HepG2 (cell line): Measurements from ENCODE around the gene WDFY1.

ENCODE experiments used
- CCDC6 ChIP-seq: sonication (generic); formaldehyde crosslinking; IDR thresholded peaks from 2 replicates; pipeline ENCODE4 v1.8.1; 2022; ENCODE audit warnings: mild to moderate bottlenecking, missing genetic modification reagents, moderate library complexity
- EP300 ChIP-seq, 3 experiments: sonication (generic) in 1 of 3; formaldehyde crosslinking in 1 of 3; IDR thresholded peaks; 2 replicates each; pipeline versions ENCODE4 v1.5.1 to v1.6.1; 2011 to 2020; ENCODE audit warnings: low read depth in 2 of 3, low read length in 2 of 3, borderline replicate concordance in 1 of 3, improper control_type of control experiment in 1 of 3, mild to moderate bottlenecking in 1 of 3, missing genetic modification reagents in 1 of 3, moderate library complexity in 1 of 3
- HIVEP1 ChIP-seq: sonication (generic); formaldehyde crosslinking; IDR thresholded peaks from 2 replicates; pipeline ENCODE4 v1.4.0; 2020; ENCODE audit warnings: mild to moderate bottlenecking, missing genetic modification reagents
- JUN ChIP-seq: sonication (generic); formaldehyde crosslinking; IDR thresholded peaks from 2 replicates; pipeline ENCODE4 v1.4.0; 2020; ENCODE audit warnings: mild to moderate bottlenecking, missing genetic modification reagents
- KDM2A ChIP-seq: sonication (generic); formaldehyde crosslinking; IDR thresholded peaks from 2 replicates; pipeline ENCODE4 v1.4.0; 2020; ENCODE audit warnings: low read depth, missing genetic modification reagents, borderline replicate concordance
- KDM5A ChIP-seq: fragments of 200-600 bp; sonication (generic); IDR thresholded peaks from 2 replicates; pipeline ENCODE4 v1.7.0; 2018; ENCODE audit warnings: antibody characterized with exemption, mild to moderate bottlenecking, low read length, borderline replicate concordance
- KLF15 ChIP-seq: sonication (generic); formaldehyde crosslinking; IDR thresholded peaks from 2 replicates; pipeline ENCODE4 v1.8.1; 2023; ENCODE audit warnings: borderline replicate concordance, mild to moderate bottlenecking, inconsistent platforms, missing genetic modification reagents, mixed read lengths
- POLR2AphosphoS5 ChIP-seq: IDR thresholded peaks from 2 replicates; pipeline ENCODE4 v1.6.1; 2012; ENCODE audit warnings: low read depth, low read length
- TBL1XR1 ChIP-seq: fragments of 150-350 bp; IDR thresholded peaks from 2 replicates; pipeline ENCODE4 v1.6.1; 2014; ENCODE audit warnings: borderline replicate concordance, low read length; ENCODE audit not compliant: partially characterized antibody
- ZNF354B ChIP-seq: sonication (generic); formaldehyde crosslinking; IDR thresholded peaks from 2 replicates; pipeline ENCODE4 v1.8.0; 2022; ENCODE audit warnings: mild to moderate bottlenecking, missing genetic modification reagents
- ZNF781 ChIP-seq: sonication (generic); formaldehyde crosslinking; IDR thresholded peaks from 2 replicates; pipeline ENCODE4 v1.5.1; 2020; ENCODE audit warnings: borderline replicate concordance, mild to moderate bottlenecking, missing genetic modification reagents; ENCODE audit errors: not compliant biosample characterization
- TF ChIP-seq, protein P1 (sequence below): sonication (generic); formaldehyde crosslinking; IDR thresholded peaks from 2 replicates; pipeline ENCODE4 v1.5.0; 2020; ENCODE audit warnings: missing genetic modification reagents
- TF ChIP-seq, protein P2 (sequence below): sonication (generic); formaldehyde crosslinking; IDR thresholded peaks from 2 replicates; pipeline ENCODE4 v1.5.0; 2020; ENCODE audit warnings: missing genetic modification reagents

DNA sequence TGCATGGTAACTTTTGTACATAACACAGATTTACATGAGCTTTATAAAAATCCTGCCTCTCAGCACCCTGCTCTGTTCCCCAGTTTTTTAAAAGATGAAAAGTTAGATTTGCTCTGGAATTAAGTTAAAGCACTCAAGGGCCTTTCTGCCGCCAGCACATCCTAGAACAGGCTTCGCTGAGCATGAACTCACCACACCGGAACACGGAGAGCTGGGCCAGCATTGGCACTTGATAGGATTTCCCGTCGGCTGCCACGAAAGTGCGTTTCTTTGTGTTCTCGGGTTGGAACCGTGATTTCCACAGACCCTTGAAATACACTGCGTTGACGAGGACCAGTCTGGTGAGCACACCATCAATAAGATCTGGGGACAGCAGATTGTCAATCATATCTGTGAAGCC, 46.5 kb upstream of the WDFY1 start:
- TF ChIP-seq, protein P1, sequence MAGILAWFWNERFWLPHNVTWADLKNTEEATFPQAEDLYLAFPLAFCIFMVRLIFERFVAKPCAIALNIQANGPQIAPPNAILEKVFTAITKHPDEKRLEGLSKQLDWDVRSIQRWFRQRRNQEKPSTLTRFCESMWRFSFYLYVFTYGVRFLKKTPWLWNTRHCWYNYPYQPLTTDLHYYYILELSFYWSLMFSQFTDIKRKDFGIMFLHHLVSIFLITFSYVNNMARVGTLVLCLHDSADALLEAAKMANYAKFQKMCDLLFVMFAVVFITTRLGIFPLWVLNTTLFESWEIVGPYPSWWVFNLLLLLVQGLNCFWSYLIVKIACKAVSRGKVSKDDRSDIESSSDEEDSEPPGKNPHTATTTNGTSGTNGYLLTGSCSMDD (CRISPR knock-in tag): no peak
- TF ChIP-seq CCDC6 (CRISPR knock-in tag): no peak
- TF ChIP-seq POLR2AphosphoS5: no peak
- TF ChIP-seq KDM5A: no peak
- TF ChIP-seq KDM2A (CRISPR knock-in tag): no peak
- TF ChIP-seq JUN (CRISPR knock-in tag): no peak
- no peak for TF ChIP-seq ZNF354B (CRISPR knock-in tag)
- TF ChIP-seq ZNF781: no peak
- no peak for TF ChIP-seq TBL1XR1
- TF ChIP-seq KLF15: no peak
- no peak for TF ChIP-seq HIVEP1
- TF ChIP-seq EP300 (IDR thresholded peaks at IDR 0.05; ENCODE audit: low read depth in 2 of 2, low read length in 2 of 2): no peak
- no peak for TF ChIP-seq EP300 (CRISPR knock-in tag; IDR thresholded peaks at IDR 0.05; ENCODE audit: borderline replicate concordance)
- TF ChIP-seq, protein P2, sequence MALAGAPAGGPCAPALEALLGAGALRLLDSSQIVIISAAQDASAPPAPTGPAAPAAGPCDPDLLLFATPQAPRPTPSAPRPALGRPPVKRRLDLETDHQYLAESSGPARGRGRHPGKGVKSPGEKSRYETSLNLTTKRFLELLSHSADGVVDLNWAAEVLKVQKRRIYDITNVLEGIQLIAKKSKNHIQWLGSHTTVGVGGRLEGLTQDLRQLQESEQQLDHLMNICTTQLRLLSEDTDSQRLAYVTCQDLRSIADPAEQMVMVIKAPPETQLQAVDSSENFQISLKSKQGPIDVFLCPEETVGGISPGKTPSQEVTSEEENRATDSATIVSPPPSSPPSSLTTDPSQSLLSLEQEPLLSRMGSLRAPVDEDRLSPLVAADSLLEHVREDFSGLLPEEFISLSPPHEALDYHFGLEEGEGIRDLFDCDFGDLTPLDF (CRISPR knock-in tag): no peak
